ENCODE data around the gene MAGEB3.

DNA sequence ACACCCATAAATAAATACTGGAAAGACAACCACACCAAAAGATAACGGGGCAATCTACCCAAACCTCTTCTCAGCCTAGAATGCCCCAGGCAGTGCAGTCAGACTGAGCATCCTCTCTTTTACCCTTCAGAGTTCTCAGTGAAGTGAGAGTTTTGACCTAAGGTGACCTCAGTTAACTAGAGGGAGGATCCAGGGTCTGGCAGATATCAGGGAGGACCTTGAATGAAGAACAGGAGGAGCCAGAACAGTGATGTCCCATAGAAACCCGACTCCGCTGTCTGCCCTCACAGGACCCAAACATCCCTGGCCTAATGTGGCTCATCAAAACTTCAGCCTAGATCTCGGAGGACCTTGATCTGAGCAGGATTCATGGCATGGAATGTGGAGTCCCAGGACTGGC, at the start of gene MAGEB3:
- TF ChIP-seq, protein P1, sequence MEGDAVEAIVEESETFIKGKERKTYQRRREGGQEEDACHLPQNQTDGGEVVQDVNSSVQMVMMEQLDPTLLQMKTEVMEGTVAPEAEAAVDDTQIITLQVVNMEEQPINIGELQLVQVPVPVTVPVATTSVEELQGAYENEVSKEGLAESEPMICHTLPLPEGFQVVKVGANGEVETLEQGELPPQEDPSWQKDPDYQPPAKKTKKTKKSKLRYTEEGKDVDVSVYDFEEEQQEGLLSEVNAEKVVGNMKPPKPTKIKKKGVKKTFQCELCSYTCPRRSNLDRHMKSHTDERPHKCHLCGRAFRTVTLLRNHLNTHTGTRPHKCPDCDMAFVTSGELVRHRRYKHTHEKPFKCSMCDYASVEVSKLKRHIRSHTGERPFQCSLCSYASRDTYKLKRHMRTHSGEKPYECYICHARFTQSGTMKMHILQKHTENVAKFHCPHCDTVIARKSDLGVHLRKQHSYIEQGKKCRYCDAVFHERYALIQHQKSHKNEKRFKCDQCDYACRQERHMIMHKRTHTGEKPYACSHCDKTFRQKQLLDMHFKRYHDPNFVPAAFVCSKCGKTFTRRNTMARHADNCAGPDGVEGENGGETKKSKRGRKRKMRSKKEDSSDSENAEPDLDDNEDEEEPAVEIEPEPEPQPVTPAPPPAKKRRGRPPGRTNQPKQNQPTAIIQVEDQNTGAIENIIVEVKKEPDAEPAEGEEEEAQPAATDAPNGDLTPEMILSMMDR (IDR thresholded peaks at IDR 0.05; ENCODE audit: extremely low read depth in 1 of 2, insufficient read depth in 1 of 2, low read depth in 1 of 2, low read length in 2 of 2), result no peak
- TF ChIP-seq EZH2 (IDR thresholded peaks at IDR 0.05; ENCODE audit: borderline replicate concordance, low read depth, low read length, severe bottlenecking) (no peak), POLR2A (IDR thresholded peaks at IDR 0.05; ENCODE audit: low read depth, low read length) (no peak), FOS (IDR thresholded peaks at IDR 0.05; ENCODE audit: borderline replicate concordance, insufficient read depth, low read length) (no peak)
